ENCODE results near the gene TMPRSS9.
"Not testable (repeated sequence)": the region's sequence is repeated elsewhere in the genome, so short reads cannot be mapped to it uniquely, and the experiment has no call there.

Gene TMPRSS9

DNA sequence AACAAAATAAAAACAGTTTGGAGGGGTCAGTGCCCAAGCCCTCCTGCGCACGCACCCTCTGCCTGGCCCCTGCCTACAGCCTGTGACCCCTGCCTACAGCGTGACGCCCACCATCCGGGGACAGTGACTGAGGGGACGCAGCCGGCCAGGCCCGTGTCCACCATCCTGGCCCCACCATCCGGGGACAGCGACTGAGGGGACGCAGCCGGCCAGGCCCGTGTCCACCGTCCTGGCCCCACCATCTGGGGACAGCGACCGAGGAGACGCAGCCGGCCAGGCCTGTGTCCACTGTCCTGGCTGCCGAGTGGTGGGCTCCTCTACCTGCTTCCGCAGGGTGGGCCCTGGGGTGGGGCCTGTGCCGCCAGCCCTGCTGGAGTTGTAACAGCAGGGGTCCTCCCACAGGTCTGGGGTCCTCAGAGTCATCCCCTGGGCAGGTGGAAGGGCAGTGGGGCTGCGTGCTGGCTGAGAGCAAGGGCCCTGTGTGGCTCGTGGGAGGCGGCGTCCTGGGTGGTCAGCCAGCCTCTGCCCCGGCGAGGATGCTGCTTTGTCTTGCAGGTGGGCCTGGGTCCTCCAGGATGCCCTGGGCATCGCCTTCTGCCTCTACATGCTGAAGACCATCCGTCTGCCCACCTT, 17.3 kb upstream of the TMPRSS9 start:
- no peak for DNase-seq (ENCODE audit: low read depth, low spot score)

DNA sequence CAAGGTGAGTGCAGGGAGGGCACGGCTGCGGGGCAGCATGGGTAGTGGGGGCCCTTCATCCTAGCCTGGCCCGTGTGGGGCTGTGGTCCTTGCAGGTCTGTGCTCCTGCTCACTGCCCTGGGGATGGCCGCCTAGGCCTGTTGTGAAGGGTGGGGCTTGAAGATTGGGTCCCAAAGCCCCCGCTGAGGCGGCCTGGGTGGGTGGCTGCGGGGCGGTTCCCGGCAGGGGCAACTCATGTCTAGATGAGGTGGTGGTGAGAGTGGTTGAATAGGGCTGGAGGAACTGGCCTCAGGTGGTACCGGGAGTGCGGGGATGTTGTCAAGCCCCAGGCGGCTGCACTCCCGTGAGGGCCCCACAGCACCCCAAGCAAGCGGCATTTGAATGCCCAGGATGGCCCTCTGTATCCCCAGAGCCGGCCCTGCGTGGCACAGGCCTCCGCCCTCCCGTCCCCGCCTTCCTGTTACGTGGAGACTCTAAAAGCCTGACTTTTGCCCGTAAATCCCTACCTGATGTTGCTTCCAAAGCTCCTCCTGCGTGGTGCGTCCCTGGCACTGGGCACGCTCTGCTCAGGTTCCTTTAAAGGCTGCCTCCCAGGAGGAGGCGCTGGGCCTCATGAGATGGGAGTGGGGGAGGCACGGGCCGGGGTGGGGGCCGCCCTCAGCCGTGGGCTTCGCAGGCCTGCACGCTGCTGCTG, 16.6 kb upstream of the TMPRSS9 start:
- no peak for DNase-seq (ENCODE audit: low read depth, low spot score)

DNA sequence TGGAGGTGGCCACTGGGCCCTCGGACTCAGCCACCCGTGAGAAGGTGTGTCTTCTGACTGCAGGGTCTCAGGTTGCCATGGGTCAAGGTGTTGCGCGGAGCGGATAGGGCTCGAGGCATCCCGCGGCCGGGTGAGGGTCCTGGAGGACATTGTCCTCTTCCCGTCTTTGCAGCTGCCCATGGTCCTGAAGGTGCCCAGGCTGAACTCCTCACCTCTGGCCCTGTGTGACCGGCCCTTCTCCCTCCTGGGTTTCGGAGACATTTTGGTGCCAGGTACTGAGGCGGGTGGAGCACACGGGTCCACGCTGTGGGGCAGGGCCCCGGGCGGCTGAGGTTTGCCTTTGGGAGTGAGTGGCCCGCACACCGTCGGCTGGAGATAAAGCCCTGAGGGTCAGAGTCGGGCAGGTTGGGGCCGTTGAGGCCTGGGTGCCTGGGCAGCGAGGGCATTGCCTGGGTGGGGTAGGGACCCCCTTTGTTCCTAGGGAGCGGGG, 15.6 kb upstream of the TMPRSS9 start:
- DNase-seq (ENCODE audit: low read depth, low spot score), result no peak

DNA sequence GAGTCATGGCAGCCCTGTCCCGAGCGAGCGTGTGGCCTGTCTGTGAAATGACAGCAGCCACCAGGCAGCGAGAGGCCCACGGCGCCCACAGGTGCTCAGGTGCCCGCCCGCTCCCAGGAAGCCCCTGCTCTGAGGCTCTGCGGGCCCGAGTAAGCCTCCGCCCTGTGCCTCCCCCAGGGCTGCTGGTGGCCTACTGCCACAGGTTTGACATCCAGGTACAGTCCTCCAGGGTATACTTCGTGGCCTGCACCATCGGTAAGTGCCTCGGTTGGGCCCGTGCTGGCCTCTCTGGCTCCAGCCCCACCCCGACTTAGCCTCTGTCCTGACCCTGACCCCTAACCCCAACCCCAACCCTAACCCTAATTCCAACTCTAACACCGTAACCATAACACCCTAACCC, 15.0 kb upstream of the TMPRSS9 start:
- DNase-seq (ENCODE audit: low read depth, low spot score), result no peak

DNA sequence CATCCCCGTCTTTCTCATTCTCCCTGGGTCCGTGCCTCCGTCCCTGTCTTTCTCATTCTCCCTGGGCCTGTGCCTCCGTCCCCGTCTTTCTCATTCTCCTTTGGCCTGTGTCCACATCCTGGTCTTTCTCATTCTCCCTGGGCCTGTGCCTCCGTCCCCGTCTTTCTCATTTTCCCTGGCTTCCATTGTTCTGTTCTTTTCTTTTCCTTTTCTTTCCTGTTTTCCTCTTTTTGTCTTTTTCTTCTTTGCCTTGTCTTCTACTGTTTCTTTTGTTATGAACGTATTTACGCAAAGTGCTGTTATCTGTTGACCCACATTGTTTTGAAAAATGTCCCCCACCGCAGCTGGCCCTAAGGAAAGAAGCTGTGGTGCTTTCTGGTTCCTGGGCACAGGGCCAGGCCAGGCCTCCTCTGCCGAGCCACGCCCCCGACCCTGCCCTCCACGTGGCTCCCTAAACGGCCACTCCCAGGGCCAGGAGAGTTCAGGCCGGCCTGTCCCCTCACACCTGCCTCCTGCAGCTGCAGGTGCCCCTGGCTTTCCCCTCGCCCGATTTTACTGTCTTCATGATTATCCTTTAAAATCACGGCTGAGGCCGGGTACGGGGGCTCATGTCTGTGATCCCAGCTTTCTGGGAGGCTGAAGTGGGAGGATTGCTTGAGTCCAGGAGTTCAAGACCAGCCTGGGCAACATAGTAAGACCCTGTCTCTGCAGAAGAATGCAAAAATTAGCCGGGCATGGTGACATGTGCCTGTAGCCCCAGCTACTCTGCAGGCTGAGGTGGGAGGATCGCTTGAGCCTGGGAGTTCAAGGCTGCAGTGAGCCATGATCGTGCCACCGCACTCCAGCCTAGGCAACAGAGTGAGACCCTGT, 14.0 kb upstream of the TMPRSS9 start:
- no peak for DNase-seq (ENCODE audit: low read depth, low spot score)

DNA sequence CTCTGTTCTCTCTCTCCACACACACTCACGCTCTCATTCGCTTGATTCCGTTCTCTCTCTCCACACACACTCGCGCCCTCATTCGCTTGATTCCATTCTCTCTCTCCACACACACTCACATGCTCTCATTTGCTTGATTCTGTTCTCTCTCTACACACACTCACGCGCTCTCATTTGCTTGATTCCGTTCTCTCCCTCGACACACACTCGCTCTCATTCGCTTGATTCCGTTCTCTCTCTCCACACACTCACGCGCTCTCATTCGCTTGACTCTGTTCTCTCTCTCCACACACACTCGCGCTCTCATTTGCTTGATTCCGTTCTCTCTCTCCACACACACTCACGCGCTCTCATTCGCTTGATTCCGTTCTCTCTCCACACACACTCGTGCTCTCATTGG, 10.2 kb upstream of the TMPRSS9 start:
- DNase-seq (ENCODE audit: low read depth, low spot score), result not testable (repeated sequence)

DNA sequence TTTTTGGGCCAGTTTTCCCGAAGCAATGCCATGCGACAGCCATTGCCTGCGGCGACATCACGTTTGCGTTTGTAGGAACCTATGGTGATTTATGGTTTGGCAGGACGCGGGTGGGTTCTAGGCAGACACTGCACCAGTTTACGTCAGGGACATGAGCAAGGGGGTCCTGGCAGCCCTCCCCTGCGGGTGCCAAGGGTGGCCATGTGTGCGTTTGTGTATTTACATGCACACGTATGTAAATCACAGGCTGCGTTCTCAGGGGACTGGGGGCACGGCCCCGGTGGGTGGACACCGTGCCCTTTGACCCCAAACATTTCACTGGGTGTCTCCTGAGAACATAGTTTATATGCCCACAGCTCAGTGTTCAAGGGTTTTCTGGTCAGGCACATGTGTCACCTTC, 9.4 kb upstream of the TMPRSS9 start:
- no peak for DNase-seq (ENCODE audit: low read depth, low spot score)

DNA sequence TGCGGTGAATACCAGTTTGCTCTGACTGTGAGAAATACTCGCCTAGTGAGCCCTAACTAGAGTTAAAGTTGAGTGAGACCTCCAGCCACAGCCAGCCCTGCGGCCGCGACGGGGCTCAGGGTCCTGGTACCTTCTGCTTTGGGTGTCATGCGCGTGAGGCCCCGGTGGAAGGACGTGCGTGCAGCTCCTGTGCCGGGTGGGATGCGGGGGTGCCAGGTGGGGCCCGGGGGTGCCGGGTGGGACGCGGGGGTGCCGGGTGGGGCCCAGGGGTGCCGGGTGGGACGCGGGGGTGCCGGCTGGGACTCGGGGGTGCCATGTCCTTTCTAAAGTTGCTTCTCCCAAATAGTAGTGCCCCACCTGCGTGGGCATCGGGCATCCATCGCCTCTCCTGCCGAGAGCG, 8.5 kb upstream of the TMPRSS9 start:
- no peak for DNase-seq (ENCODE audit: low read depth, low spot score)

DNA sequence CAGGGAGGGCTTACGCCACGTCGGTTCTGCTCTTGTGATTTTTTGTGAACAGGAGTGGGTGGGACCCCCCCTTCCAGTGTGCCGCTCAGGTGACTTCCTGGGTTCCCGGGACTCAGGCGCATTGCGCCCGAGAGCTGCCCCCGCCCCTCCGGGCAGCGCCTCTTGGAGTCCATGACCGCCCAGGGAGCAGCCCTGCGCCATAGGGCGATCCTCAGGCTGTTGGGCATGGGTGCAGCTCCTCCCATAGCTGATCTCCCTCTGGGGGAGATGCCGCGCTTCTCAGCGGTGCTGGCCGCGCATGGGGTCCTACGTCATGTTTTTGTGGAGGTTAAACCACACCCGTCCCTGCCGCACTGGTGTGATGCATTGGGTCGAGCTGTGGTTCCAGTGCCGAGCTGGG, 7.9 kb upstream of the TMPRSS9 start:
- no peak for DNase-seq (ENCODE audit: low read depth, low spot score)

DNA sequence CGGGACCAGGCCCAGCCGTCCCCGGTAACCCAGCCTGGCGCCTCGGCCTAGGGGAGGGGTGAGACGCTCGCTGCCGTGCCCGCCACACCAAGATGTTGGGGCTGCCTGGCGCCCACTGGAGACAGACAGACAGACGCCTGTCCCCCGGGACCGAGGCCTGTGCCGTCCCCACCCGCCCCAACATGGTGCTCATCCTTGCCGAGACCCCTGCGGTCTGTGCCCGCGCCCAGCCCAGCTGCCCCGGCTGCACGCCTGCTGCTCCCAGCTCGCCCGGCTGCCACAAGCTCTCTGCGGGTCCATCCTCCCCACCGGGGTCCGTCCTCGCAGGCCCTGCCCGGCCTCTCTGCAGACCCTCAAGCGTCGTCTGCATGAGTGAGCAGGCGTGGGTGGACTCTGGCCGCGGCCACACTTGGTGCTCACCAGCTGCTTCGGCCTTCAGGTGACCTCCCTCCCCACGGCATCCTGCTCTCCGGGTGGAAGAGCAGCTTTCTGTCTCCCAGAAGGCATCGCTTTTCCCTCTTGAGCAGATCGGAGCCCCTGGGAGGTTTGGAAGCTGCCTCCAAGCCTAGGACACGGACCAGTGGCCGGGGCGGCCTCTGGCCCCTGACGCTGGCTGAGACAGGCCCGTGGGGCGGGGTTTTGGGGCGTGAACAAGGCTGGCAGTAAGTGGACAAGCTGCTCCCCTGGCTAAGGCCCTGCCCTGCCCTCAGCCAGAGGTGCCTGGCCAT, 6.7 kb upstream of the TMPRSS9 start:
- DNase-seq (ENCODE audit: low read depth, low spot score), result no peak

DNA sequence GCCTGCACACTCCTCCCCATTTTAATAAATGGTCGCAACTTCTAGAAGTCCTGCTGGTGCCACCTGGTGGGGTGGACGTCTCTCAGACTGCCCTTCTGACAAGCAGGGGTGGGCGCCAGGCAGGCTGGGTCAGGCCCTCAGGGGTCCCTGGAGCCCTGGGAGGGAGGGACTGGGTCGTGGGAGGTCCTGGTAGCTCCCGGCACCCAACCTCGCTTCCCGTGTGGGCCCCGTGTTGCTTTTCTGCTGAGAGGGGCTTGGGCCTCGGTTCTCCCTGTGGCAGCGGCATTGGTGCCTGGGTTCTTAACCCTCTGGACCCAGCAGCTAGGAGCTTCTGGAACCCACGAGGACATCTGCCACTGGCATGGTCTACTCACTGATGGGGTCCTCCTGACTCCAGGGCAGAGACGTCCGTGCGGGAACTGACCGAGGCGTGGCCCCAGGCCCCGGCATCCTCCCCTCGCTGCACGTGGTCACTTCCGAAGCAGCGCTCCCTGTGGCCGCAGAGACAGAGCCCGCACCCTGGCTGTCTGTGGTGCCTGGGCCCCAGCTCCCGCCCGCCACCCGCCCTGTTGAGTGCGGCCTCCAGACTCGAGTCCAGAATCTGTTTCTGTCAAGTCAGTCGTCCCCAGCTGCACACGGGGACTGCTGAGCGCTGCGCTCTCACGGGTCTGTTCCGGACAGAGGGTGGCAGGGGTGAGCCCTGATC, 6.0 kb upstream of the TMPRSS9 start:
- no peak for DNase-seq (ENCODE audit: low read depth, low spot score)

DNA sequence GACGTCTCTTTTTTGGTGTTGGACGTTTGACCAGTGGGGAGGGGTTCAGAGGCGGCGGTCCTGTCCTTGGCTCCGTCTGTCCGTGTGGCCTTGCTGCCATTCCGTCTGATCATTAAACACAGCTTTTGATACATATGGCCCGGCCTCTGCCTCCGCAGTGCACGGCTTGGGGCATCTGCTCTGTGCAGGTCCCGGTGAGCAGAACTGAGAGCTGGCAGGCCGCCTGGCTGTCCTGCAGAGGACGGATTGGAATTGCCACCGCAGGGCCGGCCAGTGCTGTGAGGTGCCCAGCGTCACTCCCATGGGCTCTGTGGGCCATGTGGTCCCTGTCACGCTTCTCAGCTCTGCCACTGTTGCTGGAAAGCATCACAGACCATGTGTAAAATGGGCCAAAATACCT, 5.4 kb upstream of the TMPRSS9 start:
- no peak for DNase-seq (ENCODE audit: low read depth, low spot score)

DNA sequence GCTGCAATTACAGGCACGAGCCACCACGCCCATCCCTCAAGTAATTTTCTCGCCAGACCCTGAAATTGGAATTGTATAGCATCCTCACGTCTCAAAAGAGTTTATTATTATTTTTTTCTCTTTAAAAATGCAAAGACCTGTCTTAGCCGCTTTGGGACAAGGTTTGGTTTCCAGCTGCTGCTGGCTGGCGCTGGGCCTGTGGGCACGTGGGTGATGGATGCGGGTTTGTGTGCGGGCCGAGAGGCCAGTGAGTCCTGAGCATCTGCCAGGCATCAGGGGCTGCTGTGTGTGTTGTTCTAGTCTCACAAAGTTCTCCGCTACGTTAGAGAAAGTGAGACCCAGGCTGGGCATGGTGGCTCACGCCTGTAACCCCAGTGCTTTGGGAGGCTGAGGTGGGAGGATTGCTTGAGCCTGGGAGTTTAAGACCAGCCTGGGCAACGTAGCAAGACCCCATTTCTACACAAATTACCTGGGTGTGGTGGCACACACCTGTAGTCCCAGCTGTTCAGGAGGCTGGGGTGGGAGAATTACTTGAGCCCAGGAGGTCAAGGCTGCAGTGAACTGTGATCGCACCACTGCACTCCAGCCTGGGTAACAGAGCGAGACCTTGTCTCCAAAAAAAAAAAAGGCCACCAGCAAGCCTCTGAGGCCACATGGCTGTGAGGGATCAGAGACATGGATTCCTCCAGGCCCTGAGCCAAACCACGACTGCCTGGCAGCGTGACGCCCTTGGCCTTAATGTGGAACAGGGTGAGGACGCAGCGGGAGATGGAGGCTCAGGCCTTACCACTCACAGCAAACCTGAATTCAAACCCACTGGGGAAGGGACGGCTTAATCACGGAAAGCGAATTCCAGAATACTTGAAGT, 4.7 kb upstream of the TMPRSS9 start:
- no peak for DNase-seq (ENCODE audit: low read depth, low spot score)

DNA sequence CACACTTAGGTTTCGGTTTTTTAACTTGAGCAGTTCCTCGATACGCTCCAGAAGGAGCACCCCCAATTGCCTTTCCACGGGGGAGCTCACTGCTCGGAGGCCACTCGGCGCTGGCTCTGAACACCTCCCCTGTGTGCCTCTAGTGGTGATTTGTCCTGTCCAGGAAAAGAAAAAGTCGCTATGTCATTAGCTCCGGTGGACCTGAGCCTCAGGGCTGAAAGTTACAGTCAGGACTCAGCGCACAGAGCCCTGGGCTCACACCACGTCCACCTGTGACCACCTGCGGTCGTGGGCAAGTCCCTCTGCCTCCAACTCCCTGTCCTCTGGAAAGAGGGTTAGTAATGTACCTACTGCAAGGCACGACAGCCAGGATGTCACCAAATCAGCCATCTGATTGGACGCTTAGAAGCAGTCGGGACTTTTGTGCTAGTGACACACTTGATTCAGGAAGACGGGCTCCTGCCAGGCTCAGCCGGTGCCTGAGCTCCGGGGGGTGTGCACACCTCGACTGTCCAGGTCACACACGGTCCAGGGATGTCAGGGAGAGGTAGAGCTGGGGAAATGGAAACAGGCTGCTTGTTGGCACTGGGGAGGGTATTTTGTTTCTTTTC, 3.9 kb upstream of the TMPRSS9 start:
- DNase-seq (ENCODE audit: low read depth, low spot score), result no peak

DNA sequence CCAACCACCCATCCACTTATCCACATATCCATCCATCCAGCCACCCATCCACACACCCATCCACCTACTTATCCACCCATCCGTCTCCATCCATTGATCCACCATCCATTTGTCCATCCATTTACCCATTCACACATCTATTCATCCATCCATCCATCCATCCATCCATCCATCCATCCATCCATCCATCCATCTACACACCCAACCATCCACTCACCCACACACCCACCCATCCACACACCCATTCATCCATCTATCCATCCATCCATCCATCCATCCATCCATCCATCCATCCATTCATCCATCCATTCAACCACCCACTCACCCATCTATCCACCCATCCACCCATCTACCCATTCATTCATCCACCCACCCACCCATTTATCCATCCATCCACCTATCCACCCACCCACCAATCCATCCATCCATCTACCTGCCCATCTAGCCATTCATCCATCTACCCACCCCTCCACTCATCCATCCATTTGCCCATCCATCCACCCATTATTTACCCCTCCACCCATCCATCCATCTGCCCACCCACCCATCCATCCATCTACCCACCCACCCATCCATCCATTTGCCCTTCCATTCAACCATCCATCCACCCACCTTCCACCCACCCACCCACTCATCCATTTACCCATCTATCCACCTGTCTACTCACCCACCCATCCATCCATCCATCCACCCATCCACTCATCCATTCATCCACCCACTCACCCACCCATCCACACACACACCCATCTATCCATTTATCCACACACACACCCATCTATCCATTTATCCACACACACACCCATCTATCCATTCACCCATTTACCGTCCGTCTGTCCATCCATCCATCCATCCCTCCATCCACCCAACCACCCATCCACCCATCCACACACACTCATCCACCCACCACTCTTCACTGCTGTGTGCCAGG, 2.5 kb upstream of the TMPRSS9 start:
- DNase-seq (ENCODE audit: low read depth, low spot score), result no peak

DNA sequence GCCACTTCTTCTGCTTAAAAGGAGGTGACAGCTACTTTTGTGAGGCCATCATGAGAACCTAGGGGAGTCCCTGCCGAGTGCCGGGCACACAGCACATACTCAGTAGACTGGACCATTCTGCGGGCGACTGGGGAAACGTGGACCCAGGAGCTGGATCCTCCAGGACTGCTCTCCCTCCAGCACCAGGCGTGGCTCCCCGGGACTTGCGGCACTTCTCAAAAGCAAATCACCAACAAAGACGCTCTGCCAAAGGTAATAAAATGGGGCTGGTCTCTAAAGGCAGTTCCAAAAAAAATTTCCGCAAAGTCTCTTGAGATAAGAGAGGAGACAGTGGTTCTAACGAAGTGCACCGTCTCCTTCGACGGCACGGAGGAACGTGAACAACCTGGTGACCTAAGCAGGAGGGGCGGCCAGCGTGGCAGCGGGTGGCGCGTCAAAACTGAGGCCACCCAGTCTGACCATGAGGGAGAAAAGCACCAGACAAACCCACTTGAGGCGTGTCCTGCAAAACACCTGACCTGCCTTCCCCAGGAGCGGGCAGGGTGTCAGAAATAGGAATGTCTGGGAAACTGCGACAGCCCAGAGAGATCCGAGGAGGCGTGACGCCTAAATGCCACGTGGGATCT, 1.4 kb upstream of the TMPRSS9 start:
- DNase-seq (ENCODE audit: low read depth, low spot score), result no peak

DNA sequence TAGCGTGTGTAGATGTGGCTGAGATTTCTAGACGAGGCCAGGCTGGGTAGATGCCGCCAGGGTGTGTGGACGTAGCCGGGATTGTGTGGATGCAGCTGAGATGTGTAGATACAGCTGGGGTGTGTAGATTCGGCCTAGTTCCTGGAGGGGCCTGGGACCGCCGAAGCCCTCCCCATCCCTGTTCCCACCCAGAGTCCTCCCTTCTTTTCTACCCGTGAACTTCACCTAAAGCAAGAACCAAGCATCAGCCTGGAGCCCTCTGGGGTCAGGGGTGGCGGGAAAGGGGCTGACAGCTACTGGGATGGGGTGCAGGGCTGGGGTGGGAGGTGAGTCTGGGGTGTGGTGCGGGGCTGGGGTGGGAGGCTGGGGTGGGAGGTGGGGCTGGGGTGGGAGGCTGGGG, 768 bp downstream of the TMPRSS9 start:
- no peak for DNase-seq (ENCODE audit: low read depth, low spot score)

All from activated naive CD8-positive, alpha-beta T cell treated with anti-CD3 and anti-CD28 coated beads, Interleukin-2, amount 50 U/mL, for 16 hours (primary cell).